Measurements from ENCODE around the gene CBFA2T2. TPM values are rescaled to one million over a fixed set of nuclear protein-coding genes. Genes with fewer than 3 reads are reported as not detected.

The CBFA2T2 gene
- total and polyA plus RNA-seq, 2 of the 4 experiments (the other 2 are of a cell fraction), result 3.8 to 6.2 TPM

DNA sequence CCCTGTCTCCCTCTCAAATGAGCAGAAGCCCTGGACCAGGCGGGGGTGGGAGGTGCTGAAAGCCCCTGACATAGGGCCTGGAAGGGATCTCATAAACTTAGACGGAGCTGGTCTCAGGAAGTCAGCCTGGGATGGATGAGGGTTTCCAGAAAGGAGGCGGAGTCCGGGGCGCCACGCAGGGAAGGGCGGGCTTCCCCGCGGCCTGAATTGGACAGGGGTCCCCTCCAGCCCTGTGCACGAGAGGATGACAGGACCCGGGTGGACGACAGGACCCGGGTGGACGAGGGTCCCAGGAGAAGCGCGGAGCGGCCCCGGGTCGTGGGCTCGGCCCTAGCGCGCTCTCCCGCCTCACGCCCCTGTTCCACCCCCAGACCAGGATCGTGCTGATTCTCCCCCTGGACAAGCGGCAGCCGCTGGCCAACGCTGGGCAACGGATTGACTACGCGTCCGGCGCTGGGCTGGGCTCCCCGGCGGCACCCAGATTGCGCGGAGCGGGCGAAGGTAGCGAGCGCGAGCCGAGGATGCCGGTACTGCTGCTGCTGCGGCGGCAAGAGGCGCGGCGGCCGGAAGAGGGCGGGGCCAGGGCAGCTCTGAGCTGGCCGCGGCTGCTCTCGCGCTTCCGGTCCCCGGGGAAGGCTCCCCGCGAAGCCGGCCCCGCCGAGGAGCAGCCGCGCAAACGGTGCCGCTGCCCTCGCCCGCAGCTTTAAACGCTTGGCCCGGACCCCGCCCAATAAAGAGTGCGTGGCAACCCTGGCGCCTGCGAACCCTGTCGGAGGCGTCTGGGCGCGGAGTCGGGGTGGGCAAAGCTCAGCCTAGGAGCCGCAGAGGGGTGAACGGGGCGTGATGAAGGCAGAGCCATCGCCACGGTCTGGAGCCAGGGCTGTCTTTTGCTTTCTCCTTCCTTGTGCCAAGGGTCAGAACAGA is 173.5 kb downstream of the CBFA2T2 start:
- H3K36me3 ChIP-seq (ENCODE audit: control insufficient read depth, insufficient read depth, low read length), result peaks cover 7% of the 10 kb centered on the region; the same call in 1 of the 2 replicates
- ChIA-PET POLR2A (ENCODE audit: unreplicated experiment) (interaction anchor here (0.6 kb wide), 1 partner anchor 220 kb away, joined by 3 read pairs; no protein-coding TSS in a partner anchor), CTCF (interaction anchor here (0.7 to 2.2 kb wide), 2 partner anchors 10 to 174 kb away, joined by 3 to 6 read pairs; partner anchors contain the start of gene CBFA2T2)

More for the DNA sequence above, 173.5 kb downstream of the CBFA2T2 start:
- peak overlapping the region; percentile 90 to 99 for H4K8ac ChIP-seq (ENCODE audit: low read depth in 2 of 2, low read length in 2 of 2)
- H3K4me3 ChIP-seq (ENCODE audit: insufficient read depth, low read depth, low read length), result peak overlapping the region; percentile 79
- H2BK20ac ChIP-seq (ENCODE audit: low read depth, low read length), result peak overlapping the region; percentile 78
- H3K79me1 ChIP-seq (ENCODE audit: low read depth in 1 of 2, low read length in 2 of 2), result peaks cover 9 to 50% of the 10 kb centered on the region in 2 experiments; a peak in 3 of 4 replicates
- peak overlapping the region; percentile 90 for H2BK5ac ChIP-seq (ENCODE audit: low read depth, low read length, poor library complexity, severe bottlenecking)
- peaks cover 24% of the 10 kb centered on the region for H3K9me1 ChIP-seq (ENCODE audit: insufficient read depth, low read length)
- H4K5ac ChIP-seq (ENCODE audit: low read depth, low read length), result peak overlapping the region; percentile 97
- H3K4ac ChIP-seq (ENCODE audit: low read depth, low read length), result peak overlapping the region; percentile 100
- peak overlapping the region; percentile 99 for H4K91ac ChIP-seq (ENCODE audit: insufficient read depth, low read depth, low read length)
- H2AK9ac ChIP-seq (replicated peaks; ENCODE audit: low read depth, low read length, poor library complexity), result peak overlapping the region; percentile 98
- intact Hi-C loops (cut with micrococcal nuclease), result loop anchor here (10.0 kb wide), 1 partner anchor 151 kb away; the partner anchor contains the start of gene CHMP4B
- ATAC-seq (ENCODE audit: low read depth) (peak; percentile 78), DNase-seq (peak; percentile 60)
- TF ChIP-seq MXI1 (IDR thresholded peaks at IDR 0.05; ENCODE audit: borderline replicate concordance, low read depth, low read length) (0 out of 2 replicates have a peak, but pooled peaks have one; percentile 34), CHD1 (IDR thresholded peaks at IDR 0.05; ENCODE audit: low read depth, low read length) (no peak), POLR2A (IDR thresholded peaks at IDR 0.05; ENCODE audit: low read depth, low read length) (peak; percentile 46), SMC3 (IDR thresholded peaks at IDR 0.05; ENCODE audit: low read depth, low read length) (no peak), MAZ (IDR thresholded peaks at IDR 0.05; ENCODE audit: borderline replicate concordance, low read depth, low read length) (peak; percentile 47; the same call in 1 of the 2 replicates)
- dilution Hi-C loops (cut with HindIII; ENCODE audit: low sequenced_read_pairs, unreplicated experiment), result no loop called here
- in situ Hi-C loops (cut with MboI; ENCODE audit: low sequenced_read_pairs), result no loop called here
- H2AK5ac ChIP-seq (ENCODE audit: low read depth, low read length), result peak overlapping the region; percentile 93
- 3% methylated on average over 6 of the region's 84 CpGs; no CpG with 5 or more reads in 1 of the 2 experiments for WGBS, 2 experiments (ENCODE audit: extremely low coverage in 2 of 2, insufficient read length in 1 of 2)
- H4K20me1 ChIP-seq (ENCODE audit: insufficient read depth, low read length), result 0 out of 2 replicates have a peak, but pooled peaks cover 5% of the 10 kb centered on the region
- H2BK15ac ChIP-seq (ENCODE audit: low read depth, low read length), result peak overlapping the region; percentile 46; the same call in 1 of the 3 replicates
- H3K27ac ChIP-seq (ENCODE audit: insufficient read depth, low read length), result peak overlapping the region; percentile 93
- peak overlapping the region; percentile 96 for H2AFZ ChIP-seq (replicated peaks; ENCODE audit: low read length, poor library complexity)
- H3K18ac ChIP-seq (ENCODE audit: low read depth, low read length), result peak overlapping the region; percentile 49
- peak overlapping the region; percentile 100 for H3K23ac ChIP-seq (ENCODE audit: low read depth, low read length)
- H3K4me2 ChIP-seq (ENCODE audit: low read depth, low read length), result peak overlapping the region; percentile 96
- peak overlapping the region; percentile 88 for H3K56ac ChIP-seq (ENCODE audit: extremely low read depth, insufficient read depth, low read length)
- no peaks in the 10 kb centered on the region for H3K9me3 ChIP-seq (ENCODE audit: control insufficient read depth, insufficient read depth, low read length)
- H3K9ac ChIP-seq (ENCODE audit: low read depth, low read length), result peak overlapping the region; percentile 93
- peak overlapping the region; percentile 92 for H2BK120ac ChIP-seq (ENCODE audit: low read depth, low read length)
- peak overlapping the region; percentile 100 for H3K14ac ChIP-seq (replicated peaks; ENCODE audit: low read depth, low read length)
- H3K27me3 ChIP-seq (ENCODE audit: control insufficient read depth, insufficient read depth, low read length), result no peaks in the 10 kb centered on the region
- BruUV-seq (replicated peaks), result no TSS peak
- peaks cover 19% of the 10 kb centered on the region for H3K4me1 ChIP-seq (ENCODE audit: control insufficient read depth, insufficient read depth, low read length)

Measured in IMR-90 (cell line).